Left lung (tissue), 10 donors: Measurements from ENCODE around the gene IPO9. TPM values are rescaled to one million over a fixed set of nuclear protein-coding genes. Genes with fewer than 3 reads are reported as not detected.

Source experiments
- ATAC-seq: fragments of 200-7000 bp; cut with Tn5 transposase; one replicate; pipeline ENCODE4 v1.9.1; 2020; ENCODE audit warnings: moderate library complexity
- DNase-seq, 4 donors: peaks; one replicate each; pipeline ENCODE4 v3.0.0-alpha.2; 2013 to 2020
- H3K27ac ChIP-seq, 2 donors: fragments of 200-600 bp; sonication (generic) in 1 of 2; one replicate each; pipeline versions ENCODE4 v1.5.0 to v1.8.0; 2020 to 2021
- H3K27me3 ChIP-seq, 2 donors: fragments of 200-600 bp; sonication (generic) in 1 of 2; one replicate each; pipeline versions ENCODE4 v1.5.0 to v1.8.0; 2020 to 2021
- H3K36me3 ChIP-seq, 2 donors: fragments of 200-600 bp; sonication (generic) in 1 of 2; one replicate each; pipeline versions ENCODE4 v1.5.0 to v1.8.0; 2020 to 2021
- H3K4me1 ChIP-seq, 2 donors: fragments of 200-600 bp; one replicate each; pipeline ENCODE4 v1.8.0; 2021
- H3K4me3 ChIP-seq, 2 donors: fragments of 200-600 bp; sonication (generic) in 1 of 2; one replicate each; pipeline versions ENCODE4 v1.5.0 to v1.8.0; 2020 to 2021; ENCODE audit warnings: mild to moderate bottlenecking in 1 of 2
- H3K9me3 ChIP-seq, 2 donors: fragments of 200-600 bp; sonication (generic) in 1 of 2; one replicate each; pipeline versions ENCODE4 v1.5.0 to v1.8.0; 2020 to 2021
- CTCF ChIP-seq, 2 donors: fragments of 200-600 bp; sonication (generic) in 1 of 2; IDR thresholded peaks; one replicate each; pipeline versions ENCODE4 v1.5.0 to v1.8.0; 2021; ENCODE audit warnings: antibody characterized with exemption in 2 of 2
- intact Hi-C, 2 donors: fragments of 100-400 bp; cut with DNase I; formaldehyde crosslinking; loops; one replicate each; pipeline versions ENCODE4 v1.11.2 to v1.14.2; 2022
- polyA plus RNA-seq, 6 donors: library from polyadenylated mRNA; unstranded; fragments of 120-200 nt; gene quantifications; one replicate each; pipeline ENCODE4 v1.2.1, GENCODE V29; 2013; ENCODE audit not compliant: insufficient read length in 6 of 6
- total RNA-seq, 2 donors: library from RNA; stranded (reverse); fragmentation: NEBNext Ultra II Directional; extraction: Animal tissue kit (Norgen Biotek cat#: 25700); gene quantifications; one replicate each; pipeline ENCODE4 v1.2.1, GENCODE V29; 2021
- donor health status: DM: no; HTN: yes; CAD: no.
- donor health status: DM: no; HTN: no; CAD: no.

The IPO9 gene
- total and polyA plus RNA-seq, 8 donors = 49.3 to 94.0 (median 84.4) TPM

GRCh38 chr1:201816309-201816854 lies 12.6 kb upstream of the IPO9 start:
- H3K27ac ChIP-seq = no peak overlapping the region
- intact Hi-C loops = no loop called here
- peaks cover 0 to 76% of the 10 kb centered on the region in 2 donors for H3K36me3 ChIP-seq
- no peak overlapping the region for H3K4me3 ChIP-seq
- H3K4me1 ChIP-seq = no peaks in the 10 kb centered on the region
- no peak for TF ChIP-seq CTCF (IDR thresholded peaks at IDR 0.05)
- DNase-seq (no peak), ATAC-seq (no peak)
- H3K9me3 ChIP-seq = no peaks in the 10 kb centered on the region
- no peaks in the 10 kb centered on the region for H3K27me3 ChIP-seq

- Histone ChIP-seq H3K9me3 (no peaks in the 10 kb centered on the region), H3K4me3 (no peak overlapping the region), H3K36me3 (peaks cover 0 to 64% of the 10 kb centered on the region in 2 donors), H3K27ac (no peak overlapping the region), H3K27me3 (no peaks in the 10 kb centered on the region), H3K4me1 (no peaks in the 10 kb centered on the region)
- no peak for TF ChIP-seq CTCF (IDR thresholded peaks at IDR 0.05)
- no peak for DNase-seq
- no peak for ATAC-seq
- intact Hi-C loops = no loop called here
Measured at GRCh38 chr1:201818971-201819750, 9.8 kb upstream of the IPO9 start.

- Histone ChIP-seq H3K9me3 (no peaks in the 10 kb centered on the region), H3K4me1 (no peaks in the 10 kb centered on the region), H3K27me3 (no peaks in the 10 kb centered on the region), H3K36me3 (peaks cover 0 to 63% of the 10 kb centered on the region in 2 donors), H3K4me3 (no peak overlapping the region), H3K27ac (no peak overlapping the region)
- no peak for DNase-seq
- no peak for ATAC-seq
- TF ChIP-seq CTCF (IDR thresholded peaks at IDR 0.05) = no peak
- intact Hi-C loops = no loop called here
Measured at GRCh38 chr1:201820413-201820812, 8.5 kb upstream of the IPO9 start.

- DNase-seq (no peak), ATAC-seq (no peak)
- Histone ChIP-seq H3K4me1 (peaks cover 16 to 20% of the 10 kb centered on the region in 2 donors), H3K27me3 (no peaks in the 10 kb centered on the region), H3K9me3 (no peaks in the 10 kb centered on the region), H3K36me3 (peaks cover 0 to 26% of the 10 kb centered on the region in 2 donors), H3K27ac (no peak overlapping the region), H3K4me3 (no peak overlapping the region)
- TF ChIP-seq CTCF (IDR thresholded peaks at IDR 0.05) = no peak
- intact Hi-C loops = no loop called here
Measured at GRCh38 chr1:201825245-201825644, 3.7 kb upstream of the IPO9 start.

GRCh38 chr1:201826830-201827229 lies 2.1 kb upstream of the IPO9 start:
- peaks cover 18 to 35% of the 10 kb centered on the region in 2 donors for H3K4me1 ChIP-seq
- no peak for TF ChIP-seq CTCF (IDR thresholded peaks at IDR 0.05)
- peaks cover 0 to 10% of the 10 kb centered on the region in 2 donors for H3K36me3 ChIP-seq
- H3K27ac ChIP-seq = no peak overlapping the region
- no peaks in the 10 kb centered on the region for H3K9me3 ChIP-seq
- H3K27me3 ChIP-seq = no peaks in the 10 kb centered on the region
- intact Hi-C loops = no loop called here
- ATAC-seq = no peak
- H3K4me3 ChIP-seq = no peak overlapping the region
- no peak for DNase-seq
